Activated CD4-positive, alpha-beta T cell treated with anti-CD3 and anti-CD28 coated beads, Interleukin-2, amount 10 ng/mL, durations not matched to agents 24 days and 14 days (primary cell): ENCODE data around the gene RNF169. TPM values are rescaled to one million over a fixed set of nuclear protein-coding genes. Genes with fewer than 3 reads are reported as not detected.

Source experiments
- DNase-seq: peaks from one replicate; pipeline ENCODE4 v3.0.0; 2022
- H3K27ac Mint-ChIP-seq: one replicate; pipeline ENCODE4 v1.8.0; 2022; ENCODE audit warnings: mild to moderate bottlenecking, mixed read lengths
- H3K27me3 Mint-ChIP-seq: one replicate; pipeline ENCODE4 v1.8.0; 2022; ENCODE audit warnings: mixed read lengths
- H3K36me3 Mint-ChIP-seq: one replicate; pipeline ENCODE4 v1.8.0; 2022; ENCODE audit warnings: low read depth, mild to moderate bottlenecking, mixed read lengths
- H3K4me1 Mint-ChIP-seq: one replicate; pipeline ENCODE4 v1.8.0; 2021; ENCODE audit warnings: mixed read lengths
- H3K4me3 Mint-ChIP-seq: one replicate; pipeline ENCODE4 v1.8.0; 2022; ENCODE audit warnings: mild to moderate bottlenecking, moderate library complexity, mixed read lengths
- H3K9me3 Mint-ChIP-seq: one replicate; pipeline ENCODE4 v1.8.0; 2021; ENCODE audit warnings: mixed read lengths
- intact Hi-C: fragments of 100-400 bp; cut with micrococcal nuclease; formaldehyde crosslinking; loops from one replicate; pipeline ENCODE4 v1.15.1; 2023
- total RNA-seq: library from RNA; stranded (reverse); gene quantifications from 2 replicates; pipeline ENCODE4 v1.2.3, GENCODE V29; 2022

The RNF169 gene
- total RNA-seq, 1 donor from 2014 or later: 15.2 TPM

DNA sequence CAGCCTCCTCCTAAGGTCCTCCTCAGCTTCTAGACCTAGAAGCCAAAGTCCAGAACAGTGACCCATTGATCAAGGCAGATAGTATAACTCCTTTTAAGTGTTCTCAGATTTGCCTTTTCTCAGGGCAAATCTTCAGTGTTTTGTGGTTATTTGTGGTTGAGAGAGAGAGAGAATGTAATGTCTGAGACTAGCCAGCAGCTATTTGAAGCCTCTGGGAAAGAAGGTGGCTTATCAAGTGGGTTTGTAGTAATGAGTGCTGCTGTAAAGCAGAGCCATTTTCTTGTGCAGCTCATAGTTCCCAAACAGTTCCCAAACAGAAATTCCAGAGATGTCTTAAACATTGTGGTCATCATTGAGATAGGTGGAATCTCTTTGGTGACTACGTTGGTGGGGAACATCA lies 89.5 kb downstream of the RNF169 start:
- Mint-ChIP-seq H3K27me3 (no peaks in the 10 kb centered on the region), H3K4me3 (no peak overlapping the region), H3K27ac (no peak overlapping the region), H3K36me3 (peaks cover 55% of the 10 kb centered on the region), H3K9me3 (no peaks in the 10 kb centered on the region), H3K4me1 (peaks cover 3% of the 10 kb centered on the region)
- intact Hi-C loops: no loop called here
- DNase-seq: no peak

GRCh38 chr11:74839446-74839845 lies 90.8 kb downstream of the RNF169 start:
- Mint-ChIP-seq H3K4me1 (peaks cover 3% of the 10 kb centered on the region), H3K9me3 (no peaks in the 10 kb centered on the region), H3K4me3 (no peak overlapping the region), H3K27me3 (no peaks in the 10 kb centered on the region), H3K36me3 (peaks cover 54% of the 10 kb centered on the region), H3K27ac (no peak overlapping the region)
- no peak for DNase-seq
- intact Hi-C loops: no loop called here

GRCh38 chr11:74839971-74840370 lies 91.3 kb downstream of the RNF169 start:
- no peak for DNase-seq
- Mint-ChIP-seq H3K36me3 (peaks cover 51% of the 10 kb centered on the region), H3K4me3 (no peak overlapping the region), H3K27me3 (no peaks in the 10 kb centered on the region), H3K4me1 (peaks cover 3% of the 10 kb centered on the region), H3K9me3 (no peaks in the 10 kb centered on the region), H3K27ac (no peak overlapping the region)
- intact Hi-C loops: no loop called here

- Mint-ChIP-seq H3K4me3 (no peak overlapping the region), H3K36me3 (peaks cover 48% of the 10 kb centered on the region), H3K27ac (no peak overlapping the region), H3K4me1 (peaks cover 3% of the 10 kb centered on the region), H3K27me3 (no peaks in the 10 kb centered on the region), H3K9me3 (no peaks in the 10 kb centered on the region)
- intact Hi-C loops: no loop called here
- no peak for DNase-seq
Observed at GRCh38 chr11:74840486-74840885, 91.8 kb downstream of the RNF169 start.

DNA sequence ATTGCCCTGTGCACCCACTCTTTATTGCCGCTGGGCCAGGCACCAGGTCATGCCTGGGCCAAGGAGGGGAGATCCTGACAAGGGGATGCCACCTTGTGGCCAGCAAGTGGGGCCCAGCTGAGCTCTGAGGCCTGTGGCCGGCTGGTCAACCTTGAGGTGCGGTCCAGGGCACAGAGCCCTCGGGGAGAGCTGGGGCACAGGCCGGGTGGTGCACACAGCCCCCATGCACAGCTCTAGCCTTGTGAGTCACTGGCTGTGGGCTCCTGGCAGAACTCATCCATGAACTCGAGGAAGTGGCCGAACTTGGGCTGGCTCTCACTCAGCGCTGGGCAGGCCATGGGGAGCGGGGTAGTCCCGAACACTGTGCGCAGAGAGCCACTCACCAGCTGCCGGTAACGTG lies 94.3 kb downstream of the RNF169 start:
- Mint-ChIP-seq H3K4me1 (peaks cover 7% of the 10 kb centered on the region), H3K4me3 (no peak overlapping the region), H3K27me3 (no peaks in the 10 kb centered on the region), H3K27ac (no peak overlapping the region), H3K36me3 (peaks cover 34% of the 10 kb centered on the region), H3K9me3 (no peaks in the 10 kb centered on the region)
- DNase-seq: no peak
- intact Hi-C loops: no loop called here

GRCh38 chr11:74844072-74844471 lies 95.4 kb downstream of the RNF169 start:
- intact Hi-C loops: no loop called here
- Mint-ChIP-seq H3K9me3 (no peaks in the 10 kb centered on the region), H3K4me1 (peaks cover 5% of the 10 kb centered on the region), H3K27me3 (no peaks in the 10 kb centered on the region), H3K4me3 (no peak overlapping the region), H3K36me3 (peaks cover 30% of the 10 kb centered on the region), H3K27ac (no peak overlapping the region)
- no peak for DNase-seq

GRCh38 chr11:74844865-74845264 lies 96.2 kb downstream of the RNF169 start:
- intact Hi-C loops: no loop called here
- H3K27ac Mint-ChIP-seq: no peak overlapping the region
- H3K4me1 Mint-ChIP-seq: peaks cover 5% of the 10 kb centered on the region
- no peak for DNase-seq
- no peaks in the 10 kb centered on the region for H3K9me3 Mint-ChIP-seq
- no peak overlapping the region for H3K4me3 Mint-ChIP-seq
- H3K36me3 Mint-ChIP-seq: peaks cover 31% of the 10 kb centered on the region
- H3K27me3 Mint-ChIP-seq: no peaks in the 10 kb centered on the region

- H3K4me1 Mint-ChIP-seq: peaks cover 5% of the 10 kb centered on the region
- H3K36me3 Mint-ChIP-seq: peaks cover 33% of the 10 kb centered on the region
Observed at GRCh38 chr11:74845978-74846517, 97.4 kb downstream of the RNF169 start.

DNA sequence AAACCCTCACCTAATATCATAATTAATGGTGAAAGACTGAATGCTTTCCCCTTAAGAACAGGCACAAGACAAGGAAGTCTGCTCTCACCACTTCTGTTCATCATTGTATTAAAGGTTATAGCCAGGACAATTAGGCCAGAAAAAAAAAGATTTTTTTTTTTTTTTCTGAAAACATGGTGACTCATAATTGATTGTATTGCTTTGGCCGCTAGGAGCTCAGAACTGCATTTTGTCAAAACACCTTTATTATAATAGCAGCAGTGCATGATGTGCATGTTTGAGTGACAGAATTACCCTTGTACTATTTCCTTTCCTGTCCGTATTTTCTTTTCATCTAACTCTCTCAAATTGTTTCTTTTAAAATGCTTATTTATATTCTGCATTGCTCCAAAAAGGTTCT lies 98.1 kb downstream of the RNF169 start:
- H3K4me1 Mint-ChIP-seq: peaks cover 5% of the 10 kb centered on the region
- no peaks in the 10 kb centered on the region for H3K9me3 Mint-ChIP-seq
- no peaks in the 10 kb centered on the region for H3K27me3 Mint-ChIP-seq
- H3K27ac Mint-ChIP-seq: no peak overlapping the region
- no peak overlapping the region for H3K4me3 Mint-ChIP-seq
- intact Hi-C loops: no loop called here
- no peak for DNase-seq
- H3K36me3 Mint-ChIP-seq: peaks cover 29% of the 10 kb centered on the region

More at GRCh38 chr11:74845978-74846517, 97.4 kb downstream of the RNF169 start:
- Mint-ChIP-seq H3K4me3 (no peak overlapping the region), H3K27ac (no peak overlapping the region), H3K9me3 (no peaks in the 10 kb centered on the region), H3K27me3 (no peaks in the 10 kb centered on the region)
- intact Hi-C loops: no loop called here
- no peak for DNase-seq

- intact Hi-C loops: no loop called here
- Mint-ChIP-seq H3K36me3 (peaks cover 34% of the 10 kb centered on the region), H3K27me3 (no peaks in the 10 kb centered on the region), H3K27ac (no peak overlapping the region), H3K9me3 (no peaks in the 10 kb centered on the region), H3K4me1 (peaks cover 5% of the 10 kb centered on the region), H3K4me3 (no peak overlapping the region)
- no peak for DNase-seq
Observed at GRCh38 chr11:74847395-74847794, 98.7 kb downstream of the RNF169 start.

GRCh38 chr11:74847895-74848294 lies 99.2 kb downstream of the RNF169 start:
- Mint-ChIP-seq H3K4me3 (no peak overlapping the region), H3K36me3 (peaks cover 35% of the 10 kb centered on the region), H3K27me3 (no peaks in the 10 kb centered on the region), H3K9me3 (no peaks in the 10 kb centered on the region), H3K4me1 (peaks cover 5% of the 10 kb centered on the region), H3K27ac (no peak overlapping the region)
- DNase-seq: no peak
- intact Hi-C loops: no loop called here

- Mint-ChIP-seq H3K4me3 (no peak overlapping the region), H3K4me1 (peaks cover 5% of the 10 kb centered on the region), H3K27ac (no peak overlapping the region), H3K36me3 (peaks cover 38% of the 10 kb centered on the region), H3K9me3 (peaks cover 4% of the 10 kb centered on the region), H3K27me3 (no peaks in the 10 kb centered on the region)
- intact Hi-C loops: no loop called here
- DNase-seq: no peak
Observed at GRCh38 chr11:74849525-74850391, 101.1 kb downstream of the RNF169 start.

GRCh38 chr11:74853223-74853622 lies 104.6 kb downstream of the RNF169 start:
- H3K27me3 Mint-ChIP-seq: no peaks in the 10 kb centered on the region
- no peak overlapping the region for H3K27ac Mint-ChIP-seq
- H3K4me1 Mint-ChIP-seq: no peaks in the 10 kb centered on the region
- H3K9me3 Mint-ChIP-seq: peaks cover 4% of the 10 kb centered on the region
- no peak overlapping the region for H3K4me3 Mint-ChIP-seq
- H3K36me3 Mint-ChIP-seq: peaks cover 49% of the 10 kb centered on the region
- intact Hi-C loops: no loop called here
- no peak for DNase-seq

DNA sequence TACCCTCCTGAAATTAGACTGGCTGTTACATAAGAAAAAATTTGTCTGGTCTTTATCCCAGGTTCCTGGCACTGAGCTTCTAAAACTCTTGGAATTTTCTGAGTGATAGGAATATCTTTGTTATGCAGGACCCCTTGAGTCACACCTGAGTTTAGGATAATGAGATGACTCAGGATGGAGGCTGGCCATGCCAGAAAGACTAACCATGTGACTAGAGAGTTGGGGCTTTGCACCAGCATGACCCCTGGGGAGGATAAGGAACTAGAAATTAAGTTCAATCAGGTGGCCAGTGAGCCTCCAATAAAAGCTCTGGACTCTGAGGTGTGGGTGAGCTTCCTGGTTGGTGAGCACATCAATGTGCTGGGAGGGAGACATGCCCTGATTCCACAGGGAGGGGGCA lies 112.1 kb downstream of the RNF169 start:
- no peaks in the 10 kb centered on the region for H3K27me3 Mint-ChIP-seq
- intact Hi-C loops: no loop called here
- no peak overlapping the region for H3K27ac Mint-ChIP-seq
- no peak for DNase-seq
- peaks cover 77% of the 10 kb centered on the region for H3K36me3 Mint-ChIP-seq
- H3K9me3 Mint-ChIP-seq: peaks cover 30% of the 10 kb centered on the region
- no peak overlapping the region for H3K4me3 Mint-ChIP-seq
- peaks cover 2% of the 10 kb centered on the region for H3K4me1 Mint-ChIP-seq
